ENCODE measurements around the gene PLCB4. TPM values are rescaled to one million over a fixed set of nuclear protein-coding genes. Genes with fewer than 3 reads are reported as not detected.

PLCB4 gene
- total RNA-seq, 1 donor = 4.1 TPM

DNA sequence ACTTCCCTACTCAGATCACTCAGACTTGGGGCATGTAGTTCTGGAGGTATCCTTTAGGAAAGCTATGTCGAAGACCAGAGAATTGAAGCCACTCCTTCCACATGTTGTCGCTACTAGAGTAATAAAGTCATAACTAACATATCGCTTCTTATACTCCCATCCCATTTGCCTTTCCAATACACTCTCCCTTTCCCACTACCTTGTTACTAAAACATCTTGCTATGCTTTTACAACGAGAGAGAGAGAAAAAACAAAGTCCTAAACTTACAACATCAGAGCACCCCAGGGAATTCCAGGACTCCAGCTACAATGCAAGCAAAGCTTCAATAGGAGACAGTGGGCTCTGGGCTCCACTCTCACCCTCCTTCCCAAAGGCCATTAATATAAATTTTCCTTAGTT, 440.4 kb downstream of the PLCB4 start:
- no peak for DNase-seq (ENCODE audit: low read depth)
- TF ChIP-seq, protein P1, sequence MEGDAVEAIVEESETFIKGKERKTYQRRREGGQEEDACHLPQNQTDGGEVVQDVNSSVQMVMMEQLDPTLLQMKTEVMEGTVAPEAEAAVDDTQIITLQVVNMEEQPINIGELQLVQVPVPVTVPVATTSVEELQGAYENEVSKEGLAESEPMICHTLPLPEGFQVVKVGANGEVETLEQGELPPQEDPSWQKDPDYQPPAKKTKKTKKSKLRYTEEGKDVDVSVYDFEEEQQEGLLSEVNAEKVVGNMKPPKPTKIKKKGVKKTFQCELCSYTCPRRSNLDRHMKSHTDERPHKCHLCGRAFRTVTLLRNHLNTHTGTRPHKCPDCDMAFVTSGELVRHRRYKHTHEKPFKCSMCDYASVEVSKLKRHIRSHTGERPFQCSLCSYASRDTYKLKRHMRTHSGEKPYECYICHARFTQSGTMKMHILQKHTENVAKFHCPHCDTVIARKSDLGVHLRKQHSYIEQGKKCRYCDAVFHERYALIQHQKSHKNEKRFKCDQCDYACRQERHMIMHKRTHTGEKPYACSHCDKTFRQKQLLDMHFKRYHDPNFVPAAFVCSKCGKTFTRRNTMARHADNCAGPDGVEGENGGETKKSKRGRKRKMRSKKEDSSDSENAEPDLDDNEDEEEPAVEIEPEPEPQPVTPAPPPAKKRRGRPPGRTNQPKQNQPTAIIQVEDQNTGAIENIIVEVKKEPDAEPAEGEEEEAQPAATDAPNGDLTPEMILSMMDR (IDR thresholded peaks at IDR 0.05; ENCODE audit: insufficient read depth, low read length) = no peak
- H3K4me3 ChIP-seq (ENCODE audit: low read depth, low read length) = no peak overlapping the region

DNA sequence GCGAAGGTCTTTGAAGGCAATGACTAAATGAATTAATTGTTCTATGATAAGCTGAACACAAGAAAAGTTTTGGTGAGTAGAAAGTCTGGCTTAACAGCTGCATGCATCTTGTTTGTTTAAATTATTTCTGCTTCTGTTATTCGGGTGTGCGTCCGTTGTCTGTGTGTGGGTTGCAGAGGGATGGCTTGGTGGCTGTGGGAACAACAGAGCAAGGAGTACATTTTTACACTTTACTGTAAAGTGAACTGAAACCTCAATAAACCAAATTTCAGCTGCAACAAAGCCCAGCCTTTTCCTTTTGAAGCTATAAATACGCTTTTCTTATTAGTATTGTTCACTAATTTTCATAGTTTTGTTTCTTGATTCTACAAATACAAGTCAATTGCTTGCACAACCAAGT, 442.0 kb downstream of the PLCB4 start:
- H3K4me3 ChIP-seq (ENCODE audit: low read depth, low read length) = no peak overlapping the region
- TF ChIP-seq, protein P1 (IDR thresholded peaks at IDR 0.05; ENCODE audit: insufficient read depth, low read length) = no peak
- no peak for DNase-seq (ENCODE audit: low read depth)

DNA sequence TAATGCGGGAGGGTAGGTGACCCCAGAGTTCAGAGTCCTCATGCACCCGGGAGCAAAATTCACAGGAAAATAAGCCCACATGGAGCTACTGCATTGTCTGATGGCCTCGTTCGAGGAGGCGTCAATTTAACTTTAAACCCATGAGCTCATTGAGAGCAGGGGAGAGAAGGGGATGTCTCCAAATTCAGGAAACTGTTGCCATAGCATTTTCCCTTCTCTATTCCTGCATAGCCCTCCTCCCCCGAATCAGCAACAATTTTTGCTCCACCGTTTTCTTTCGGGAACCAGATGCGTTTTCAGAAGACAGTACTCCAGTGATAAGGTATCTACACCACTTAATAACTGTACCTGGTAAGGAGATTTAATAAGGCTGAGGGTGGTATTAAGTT, 445.2 kb downstream of the PLCB4 start:
- no peak for DNase-seq (ENCODE audit: low read depth)
- TF ChIP-seq, protein P1 (IDR thresholded peaks at IDR 0.05; ENCODE audit: insufficient read depth, low read length) = no peak
- H3K4me3 ChIP-seq (ENCODE audit: low read depth, low read length) = no peak overlapping the region

DNA sequence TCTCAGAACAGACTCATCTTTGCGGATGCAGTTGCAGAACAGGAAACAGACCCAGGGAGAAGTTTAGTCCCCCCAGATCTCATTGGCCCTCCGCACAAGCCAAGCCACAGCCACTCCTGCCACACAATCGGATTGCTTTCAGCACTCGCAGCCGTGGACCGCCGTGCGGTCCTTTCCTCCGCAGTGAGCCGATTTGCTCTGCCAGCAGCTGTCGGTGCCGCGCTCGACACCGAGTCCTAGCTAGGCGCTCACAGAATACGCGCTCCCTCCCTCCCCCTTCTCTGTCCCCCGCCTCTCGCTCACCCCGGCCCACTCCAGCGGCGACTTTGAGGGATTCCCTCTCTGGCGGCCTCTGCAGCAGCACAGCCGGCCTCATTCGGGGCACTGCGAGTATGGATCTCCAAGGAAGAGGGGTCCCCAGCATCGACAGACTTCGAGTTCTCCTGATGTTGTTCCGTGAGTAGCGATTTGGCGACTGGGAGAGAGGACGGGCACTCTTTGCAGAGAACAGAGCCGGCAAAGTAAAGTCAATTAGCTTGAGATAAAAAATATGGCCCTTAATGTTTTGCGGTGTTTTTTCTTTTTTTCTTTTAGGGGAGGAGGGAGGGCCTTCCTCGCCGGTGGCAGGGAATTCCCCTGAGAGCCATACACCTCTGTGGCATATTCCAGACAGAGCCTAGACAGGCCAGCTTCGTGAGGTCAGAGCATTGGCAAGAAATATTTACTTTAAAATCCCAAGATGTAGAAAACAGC, 445.8 kb downstream of the PLCB4 start, which contains the start of gene LAMP5:
LAMP5 (plus strand) TSS at position 130 of the 753 bp plus-strand sequence; CDS start at position 393, 263 bp downstream.
- TF ChIP-seq, protein P1 (IDR thresholded peaks at IDR 0.05; ENCODE audit: insufficient read depth, low read length) = no peak

DNA sequence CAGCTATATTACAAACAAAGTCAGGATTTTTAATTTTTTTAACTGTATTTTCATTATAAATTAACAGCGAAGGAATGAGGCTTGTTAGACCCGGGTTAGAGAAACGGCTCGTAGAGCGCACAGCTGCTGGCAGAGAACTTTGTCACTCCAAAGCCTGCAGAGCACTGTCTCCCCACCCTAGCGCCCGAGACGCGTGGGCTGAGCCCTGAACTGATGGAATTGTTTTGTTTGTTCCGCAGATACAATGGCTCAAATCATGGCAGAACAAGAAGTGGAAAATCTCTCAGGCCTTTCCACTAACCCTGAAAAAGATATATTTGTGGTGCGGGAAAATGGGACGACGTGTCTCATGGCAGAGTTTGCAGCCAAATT, 446.3 kb downstream of the PLCB4 start:
- DNase-seq (ENCODE audit: low read depth) = no peak
- no peak overlapping the region for H3K4me3 ChIP-seq (ENCODE audit: low read depth, low read length)
- TF ChIP-seq, protein P1 (IDR thresholded peaks at IDR 0.05; ENCODE audit: insufficient read depth, low read length) = no peak

More for the DNA sequence above, 445.8 kb downstream of the PLCB4 start, which contains the start of gene LAMP5:
- no peak within 1 kb of the TSS for H3K4me3 ChIP-seq (ENCODE audit: low read depth, low read length)
- no peak for DNase-seq (ENCODE audit: low read depth)

DNA sequence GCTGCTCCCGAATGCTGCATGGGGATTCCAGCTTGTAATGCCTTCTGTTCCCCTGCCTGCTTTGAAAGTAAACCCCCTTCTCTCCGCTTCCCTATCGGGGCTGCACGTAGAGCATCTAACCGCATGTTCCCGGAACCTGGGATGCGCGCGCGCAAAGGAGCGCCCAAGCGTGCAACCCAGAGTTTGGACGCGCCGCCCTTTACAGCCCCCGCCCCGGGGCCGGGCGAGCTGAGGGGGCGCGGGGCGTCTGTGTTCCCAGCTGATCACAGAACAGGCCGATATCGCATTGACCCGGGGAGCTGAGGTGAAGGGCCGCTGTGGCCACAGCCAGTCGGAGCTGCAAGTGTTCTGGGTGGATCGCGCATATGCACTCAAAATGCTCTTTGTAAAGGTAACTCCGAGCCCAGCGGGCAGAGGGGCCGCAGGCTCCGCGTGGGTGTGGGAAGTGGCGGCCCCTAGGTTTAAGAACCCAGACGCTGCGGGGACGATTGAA, 446.9 kb downstream of the PLCB4 start:
- TF ChIP-seq, protein P1 (IDR thresholded peaks at IDR 0.05; ENCODE audit: insufficient read depth, low read length) = no peak
- no peak overlapping the region for H3K4me3 ChIP-seq (ENCODE audit: low read depth, low read length)
- DNase-seq (ENCODE audit: low read depth) = no peak

Data from fibroblast of the aortic adventitia (primary cell).